ENCODE measurements around the gene GPD1. TPM values are rescaled to one million over a fixed set of nuclear protein-coding genes. Genes with fewer than 3 reads are reported as not detected.

GPD1 gene
- total and polyA plus RNA-seq, 4 experiments from 2014 or later = 1.1 to 2.0 TPM; not detected in 2

GRCh38 chr12:50073206-50073605, 30.6 kb upstream of the GPD1 start:
- H3K27ac ChIP-seq (ENCODE audit: low read depth, low read length) = no peak overlapping the region
- DNase-seq = no peak
- Mint-ChIP-seq H3K27me3 (peaks cover 0 to 6% of the 10 kb centered on the region in 2 donors), H3K27ac (no peak overlapping the region), H3K9me3 (no peaks in the 10 kb centered on the region), H3K4me1 (peaks cover 5 to 13% (median 8%) of the 10 kb centered on the region in 4 donors), H3K36me3 (no peaks in the 10 kb centered on the region), H3K4me3 (no peak overlapping the region)
- H3K36me3 ChIP-seq (ENCODE audit: insufficient read depth, low read length) = no peaks in the 10 kb centered on the region
- no peaks in the 10 kb centered on the region for H3K9me3 ChIP-seq (ENCODE audit: control insufficient read depth in 1 of 2, low read length in 2 of 2)
- peaks cover 3% of the 10 kb centered on the region for H3K4me1 ChIP-seq (ENCODE audit: insufficient read depth, low read length)
- POLR2A ChIA-PET (ENCODE audit: partially characterized antibody) = no interaction called here
- H3K4me3 ChIP-seq (ENCODE audit: low read length in 2 of 2) = no peak overlapping the region
- CTCF ChIA-PET (ENCODE audit: partially characterized antibody) = interaction anchor here (1.2 to 8.6 kb wide), 8 partner anchors 38 to 148 kb away, joined by 3 to 88 read pairs (median 7); partner anchors contain the start of gene COX14
- intact Hi-C loops (cut with micrococcal nuclease) = loop anchor here (10.0 kb wide), 1 partner anchor 242 kb away; no protein-coding TSS in a partner anchor
- no peaks in the 10 kb centered on the region for H3K27me3 ChIP-seq (ENCODE audit: insufficient read depth, low read length)

- Mint-ChIP-seq H3K27ac (no peak overlapping the region), H3K4me1 (peaks cover 5 to 13% (median 8%) of the 10 kb centered on the region in 4 donors), H3K9me3 (no peaks in the 10 kb centered on the region), H3K36me3 (no peaks in the 10 kb centered on the region), H3K4me3 (no peak overlapping the region), H3K27me3 (peaks cover 0 to 6% of the 10 kb centered on the region in 2 donors)
- DNase-seq = no peak
- Histone ChIP-seq H3K36me3 (ENCODE audit: insufficient read depth, low read length) (no peaks in the 10 kb centered on the region), H3K27ac (ENCODE audit: low read depth, low read length) (no peak overlapping the region), H3K4me3 (ENCODE audit: low read length in 2 of 2) (no peak overlapping the region), H3K4me1 (ENCODE audit: insufficient read depth, low read length) (peaks cover 3% of the 10 kb centered on the region), H3K27me3 (ENCODE audit: insufficient read depth, low read length) (no peaks in the 10 kb centered on the region), H3K9me3 (ENCODE audit: control insufficient read depth in 1 of 2, low read length in 2 of 2) (no peaks in the 10 kb centered on the region)
- intact Hi-C loops (cut with micrococcal nuclease) = loop anchor here (10.0 kb wide), 1 partner anchor 241 kb away; no protein-coding TSS in a partner anchor
- POLR2A ChIA-PET (ENCODE audit: partially characterized antibody) = interaction anchor here (1.6 kb wide), 1 partner anchor 11 kb away, joined by 4 read pairs; the partner anchor contains the start of gene SMARCD1
- CTCF ChIA-PET (ENCODE audit: partially characterized antibody) = interaction anchor here (1.0 to 8.6 kb wide), 14 partner anchors 8 to 148 kb away, joined by 3 to 88 read pairs (median 4); partner anchors contain the start of genes COX14 and SMARCD1
Observed at GRCh38 chr12:50073712-50074111, 30.1 kb upstream of the GPD1 start.

GRCh38 chr12:50074936-50075807, 28.6 kb upstream of the GPD1 start:
- peak overlapping the region in 2 of 7 donors; percentile 64 to 79 for H3K27ac Mint-ChIP-seq
- peak; percentile 67 to 77 (median 72) for DNase-seq
- CTCF ChIA-PET (ENCODE audit: partially characterized antibody) = interaction anchor here (0.7 to 8.6 kb wide), 26 partner anchors 8 to 305 kb away, joined by 3 to 88 read pairs (median 4); partner anchors contain the start of genes AQP6, COX14, LIMA1 and SMARCD1

GRCh38 chr12:50075808-50076170, 28.0 kb upstream of the GPD1 start:
- Histone ChIP-seq H3K27me3 (ENCODE audit: insufficient read depth, low read length) (no peaks in the 10 kb centered on the region), H3K4me3 (ENCODE audit: low read length in 2 of 2) (no peak overlapping the region), H3K27ac (ENCODE audit: low read depth, low read length) (no peak overlapping the region), H3K4me1 (ENCODE audit: insufficient read depth, low read length) (peaks cover 3% of the 10 kb centered on the region), H3K36me3 (ENCODE audit: insufficient read depth, low read length) (no peaks in the 10 kb centered on the region), H3K9me3 (ENCODE audit: control insufficient read depth in 1 of 2, low read length in 2 of 2) (no peaks in the 10 kb centered on the region)
- intact Hi-C loops (cut with micrococcal nuclease) = loop anchor here (1.0 to 10.0 kb wide), 3 partner anchors 57 to 239 kb away; no protein-coding TSS in a partner anchor
- Mint-ChIP-seq H3K4me3 (no peak overlapping the region), H3K36me3 (no peaks in the 10 kb centered on the region), H3K9me3 (no peaks in the 10 kb centered on the region), H3K4me1 (peaks cover under 1 to 5% (median 2%) of the 10 kb centered on the region in 4 donors), H3K27ac (peak overlapping the region in 1 of 7 donors; percentile 79), H3K27me3 (no peaks in the 10 kb centered on the region)
- CTCF ChIA-PET (ENCODE audit: partially characterized antibody) = interaction anchor here (1.0 to 8.6 kb wide), 9 partner anchors 9 to 394 kb away, joined by 3 to 88 read pairs (median 7); partner anchors contain the start of genes CERS5, COX14 and SMARCD1
- no peak for DNase-seq
- POLR2A ChIA-PET (ENCODE audit: partially characterized antibody) = no interaction called here

More at GRCh38 chr12:50074936-50075807, 28.6 kb upstream of the GPD1 start:
- H3K9me3 Mint-ChIP-seq = no peaks in the 10 kb centered on the region
- Histone ChIP-seq H3K27ac (ENCODE audit: low read depth, low read length) (no peak overlapping the region), H3K36me3 (ENCODE audit: insufficient read depth, low read length) (no peaks in the 10 kb centered on the region), H3K4me3 (ENCODE audit: low read length in 2 of 2) (no peak overlapping the region), H3K9me3 (ENCODE audit: control insufficient read depth in 1 of 2, low read length in 2 of 2) (no peaks in the 10 kb centered on the region), H3K27me3 (ENCODE audit: insufficient read depth, low read length) (no peaks in the 10 kb centered on the region), H3K4me1 (ENCODE audit: insufficient read depth, low read length) (peaks cover 3% of the 10 kb centered on the region)
- H3K4me1 Mint-ChIP-seq = peaks cover 5 to 11% (median 7%) of the 10 kb centered on the region in 4 donors
- no peaks in the 10 kb centered on the region for H3K36me3 Mint-ChIP-seq
- POLR2A ChIA-PET (ENCODE audit: partially characterized antibody) = interaction anchor here (1.6 kb wide), 1 partner anchor 10 kb away, joined by 4 read pairs; the partner anchor contains the start of gene SMARCD1
- H3K4me3 Mint-ChIP-seq = no peak overlapping the region
- intact Hi-C loops (cut with micrococcal nuclease) = loop anchor here (1.0 to 10.0 kb wide), 3 partner anchors 57 to 240 kb away; no protein-coding TSS in a partner anchor
- peaks cover 0 to 5% of the 10 kb centered on the region in 2 donors for H3K27me3 Mint-ChIP-seq

GRCh38 chr12:50077099-50077498, 26.7 kb upstream of the GPD1 start:
- ChIA-PET POLR2A (ENCODE audit: partially characterized antibody) (no interaction called here), CTCF (ENCODE audit: partially characterized antibody) (interaction anchor here (1.0 to 8.6 kb wide), 11 partner anchors 8 to 393 kb away, joined by 3 to 88 read pairs (median 4); partner anchors contain the start of genes CERS5, COX14 and SMARCD1)
- intact Hi-C loops (cut with micrococcal nuclease) = loop anchor here (5.0 to 10.0 kb wide), 2 partner anchors 55 to 238 kb away; no protein-coding TSS in a partner anchor
- no peak for DNase-seq
- Histone ChIP-seq H3K36me3 (ENCODE audit: insufficient read depth, low read length) (no peaks in the 10 kb centered on the region), H3K27ac (ENCODE audit: low read depth, low read length) (no peak overlapping the region), H3K4me3 (ENCODE audit: low read length in 2 of 2) (no peak overlapping the region), H3K27me3 (ENCODE audit: insufficient read depth, low read length) (no peaks in the 10 kb centered on the region), H3K4me1 (ENCODE audit: insufficient read depth, low read length) (peaks cover 3% of the 10 kb centered on the region), H3K9me3 (ENCODE audit: control insufficient read depth in 1 of 2, low read length in 2 of 2) (no peaks in the 10 kb centered on the region)
- no peaks in the 10 kb centered on the region for H3K9me3 Mint-ChIP-seq
- no peak overlapping the region for H3K4me3 Mint-ChIP-seq
- peaks cover 0 to 3% (median 2%) of the 10 kb centered on the region in 4 donors for H3K4me1 Mint-ChIP-seq
- H3K27me3 Mint-ChIP-seq = no peaks in the 10 kb centered on the region
- H3K27ac Mint-ChIP-seq = no peak overlapping the region
- no peaks in the 10 kb centered on the region for H3K36me3 Mint-ChIP-seq

GRCh38 chr12:50078281-50078680, 25.5 kb upstream of the GPD1 start:
- intact Hi-C loops (cut with micrococcal nuclease) = loop anchor here (5.0 to 10.0 kb wide), 2 partner anchors 54 to 237 kb away; no protein-coding TSS in a partner anchor
- Mint-ChIP-seq H3K4me3 (no peak overlapping the region), H3K4me1 (peaks cover 2 to 5% (median 3%) of the 10 kb centered on the region in 4 donors), H3K27me3 (no peaks in the 10 kb centered on the region), H3K36me3 (no peaks in the 10 kb centered on the region), H3K9me3 (no peaks in the 10 kb centered on the region), H3K27ac (no peak overlapping the region)
- ChIA-PET CTCF (ENCODE audit: partially characterized antibody) (interaction anchor here (0.9 to 5.0 kb wide), 7 partner anchors 9 to 98 kb away, joined by 3 to 30 read pairs (median 4); partner anchors contain the start of gene COX14), POLR2A (ENCODE audit: partially characterized antibody) (no interaction called here)
- Histone ChIP-seq H3K27ac (ENCODE audit: low read depth, low read length) (no peak overlapping the region), H3K4me3 (ENCODE audit: low read length in 2 of 2) (no peak overlapping the region), H3K27me3 (ENCODE audit: insufficient read depth, low read length) (no peaks in the 10 kb centered on the region), H3K4me1 (ENCODE audit: insufficient read depth, low read length) (peaks cover 3% of the 10 kb centered on the region), H3K36me3 (ENCODE audit: insufficient read depth, low read length) (no peaks in the 10 kb centered on the region), H3K9me3 (ENCODE audit: control insufficient read depth in 1 of 2, low read length in 2 of 2) (no peaks in the 10 kb centered on the region)
- DNase-seq = no peak
